HG03139 (cell line): ENCODE results near the gene NDUFC2.
"Not testable (repeated sequence)": the region's sequence is repeated elsewhere in the genome, so short reads cannot be mapped to it uniquely, and the experiment has no call there.

ENCODE experiments used
- ATAC-seq: cut with Tn5 transposase; IDR thresholded peaks from one replicate; pipeline ENCODE4 v1.9.1; 2021; ENCODE audit not compliant: unreplicated experiment

The NDUFC2 gene

DNA sequence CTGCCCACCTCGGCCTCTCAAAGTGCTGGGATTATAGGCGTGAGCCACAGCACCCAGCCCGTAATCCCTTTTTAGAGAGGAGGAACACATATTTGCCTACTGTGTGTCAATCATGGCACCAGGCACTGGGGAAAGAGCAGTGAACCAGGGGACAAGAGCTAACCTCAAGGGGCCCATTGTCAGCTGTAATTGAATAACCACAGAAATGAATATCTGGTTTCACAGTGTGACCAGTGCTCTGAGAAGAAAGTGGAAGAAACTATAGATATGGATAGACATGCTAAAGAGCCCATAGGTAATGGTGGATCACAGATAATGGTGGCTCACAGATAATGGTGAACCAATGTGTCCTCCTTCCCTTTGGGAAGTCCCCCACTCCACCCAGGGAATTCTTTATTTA is 48.0 kb downstream of the NDUFC2 start:
- peak; percentile 70 for ATAC-seq

DNA sequence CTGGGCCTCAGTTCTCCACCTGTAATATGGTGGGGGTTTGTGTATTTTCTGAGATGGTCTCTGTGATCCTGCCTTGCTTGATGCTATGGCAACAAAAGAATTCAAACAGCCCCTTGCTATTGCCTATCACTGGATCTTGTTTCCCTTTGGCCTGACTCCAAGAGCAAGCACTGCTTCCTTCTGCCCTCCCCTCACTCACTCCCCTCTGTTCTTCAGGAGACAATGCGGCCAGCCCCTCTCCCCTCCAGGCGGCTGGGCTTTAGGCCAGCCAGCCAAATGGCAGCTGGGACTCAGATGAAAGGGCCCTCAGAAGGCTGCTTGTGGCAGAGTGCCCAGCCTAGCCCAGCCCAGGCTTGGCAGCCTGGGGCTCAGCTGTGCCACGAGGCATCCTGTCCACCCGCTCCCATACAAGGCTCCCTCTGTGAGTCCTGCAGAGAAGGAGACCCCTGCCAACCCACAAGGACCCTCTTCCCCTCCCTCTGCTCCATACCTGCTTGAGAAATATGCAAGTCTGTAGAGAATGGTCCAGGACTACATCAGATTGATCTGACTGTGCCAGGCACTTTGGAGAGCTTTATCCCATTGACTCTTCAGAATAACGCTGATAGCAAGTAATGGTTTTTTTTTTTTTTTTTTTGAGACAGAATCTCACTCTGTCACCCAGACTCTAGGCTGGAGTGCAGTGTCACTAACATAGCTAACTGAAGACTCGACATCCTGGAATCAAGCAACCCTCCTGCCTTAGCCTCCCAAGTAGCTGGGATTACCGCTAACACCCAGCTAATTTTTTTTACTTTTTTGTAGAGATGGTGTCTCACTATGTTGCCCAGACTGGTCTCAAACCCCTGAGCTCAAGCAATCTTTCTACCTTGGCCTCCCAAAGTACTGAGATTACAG is 49.0 kb downstream of the NDUFC2 start:
- no peak for ATAC-seq

GRCh38 chr11:78028423-78028822 is 51.2 kb downstream of the NDUFC2 start:
- ATAC-seq = not testable (repeated sequence)

DNA sequence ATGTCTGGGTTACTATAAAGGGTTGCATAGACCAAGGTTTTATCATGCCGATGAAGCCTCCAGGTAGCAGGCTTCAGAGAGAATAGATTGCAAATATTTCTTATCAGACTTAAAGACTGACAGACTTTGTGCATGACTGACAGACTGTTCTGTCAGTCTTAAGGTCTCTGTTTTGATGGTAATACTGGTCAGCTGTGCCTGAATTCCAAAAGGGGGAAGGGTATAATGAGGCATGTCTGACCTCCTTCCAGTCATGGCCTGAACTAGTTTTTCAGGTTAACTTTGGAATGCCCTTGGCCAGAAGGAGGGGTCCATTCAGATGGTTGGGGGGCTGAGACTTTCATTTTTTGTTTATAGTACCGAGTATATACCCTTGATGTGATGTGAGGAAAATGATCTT is 51.9 kb downstream of the NDUFC2 start:
- ATAC-seq = no peak

GRCh38 chr11:78025378-78025777 is 54.3 kb downstream of the NDUFC2 start:
- ATAC-seq = no peak

DNA sequence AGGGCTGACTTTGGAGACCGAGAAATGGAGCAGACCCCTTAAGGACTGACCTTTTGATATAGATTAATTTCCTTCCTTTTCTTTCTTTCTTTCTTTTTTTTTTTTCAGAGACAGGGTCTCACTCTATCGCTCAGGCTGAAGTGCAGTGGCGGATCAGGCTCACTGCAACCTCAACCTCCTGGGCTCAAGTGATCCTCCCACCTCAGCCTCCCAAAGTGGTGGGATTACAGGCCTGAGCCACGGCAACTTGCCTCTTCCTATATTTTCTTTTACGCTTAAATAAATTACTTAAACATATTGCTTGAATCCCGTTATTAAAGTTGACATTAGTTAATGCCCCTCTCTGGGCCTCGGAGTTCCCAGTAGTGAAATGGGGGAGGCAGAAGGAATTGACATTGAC is 56.2 kb downstream of the NDUFC2 start:
- ATAC-seq = no peak

- no peak for ATAC-seq
These were observed 57.0 kb downstream of the NDUFC2 start, which contains the start of gene KCTD14 for GRCh38 chr11:78022397-78023396. KCTD14 (minus strand) TSS chr11:78023276; CDS start chr11:78023249, 27 bp downstream.

GRCh38 chr11:78021611-78022010 is 58.1 kb downstream of the NDUFC2 start:
- ATAC-seq = no peak

DNA sequence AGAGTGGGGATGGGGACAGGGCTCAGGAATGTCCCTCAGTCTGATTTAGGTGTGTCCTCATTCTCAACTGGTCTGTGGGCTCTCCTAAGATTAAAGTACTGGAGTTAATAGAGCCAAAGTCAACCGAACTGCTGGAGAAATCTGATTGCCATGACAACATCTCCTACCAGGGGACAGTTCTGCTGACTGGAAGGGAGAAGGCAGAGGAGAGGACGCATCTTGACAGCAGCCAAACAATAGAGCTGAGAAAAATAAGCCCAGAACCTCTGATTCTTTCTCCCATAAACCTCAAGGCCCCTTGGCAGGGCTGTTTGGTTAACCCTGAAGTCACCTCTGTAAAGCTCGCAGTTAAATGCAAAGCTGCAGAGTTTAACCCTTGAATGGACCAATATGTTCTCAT is 59.4 kb downstream of the NDUFC2 start:
- no peak for ATAC-seq

DNA sequence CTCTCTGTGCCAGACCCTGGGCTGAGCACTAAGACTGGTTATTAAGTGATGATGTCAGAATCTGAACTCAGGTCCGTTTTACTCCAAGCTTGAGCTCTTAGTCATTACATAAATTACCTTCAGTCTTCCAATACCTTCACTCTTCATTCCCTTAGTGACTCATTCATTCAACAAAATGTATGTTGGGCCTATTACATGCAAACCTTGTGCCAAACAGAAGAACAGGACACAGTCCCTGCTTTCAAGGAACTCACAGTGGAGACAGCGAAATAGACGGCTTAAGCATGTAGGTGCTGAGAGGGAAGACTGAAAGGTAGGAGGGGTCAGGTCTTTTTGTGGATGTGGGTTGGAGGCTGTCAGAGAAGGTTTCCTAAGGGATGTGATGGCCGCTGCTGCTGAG is 59.9 kb downstream of the NDUFC2 start:
- ATAC-seq = no peak
